Activated CD8-positive, alpha-beta memory T cell treated with anti-CD3 and anti-CD28 coated beads, Interleukin-2, amount 50 U/mL, for 4 hours (primary cell): ENCODE results near the gene RAP1GAP2.

Experiments
- DNase-seq: peaks from one replicate; pipeline ENCODE4 v3.0.0-alpha.2; 2020

The RAP1GAP2 gene

DNA sequence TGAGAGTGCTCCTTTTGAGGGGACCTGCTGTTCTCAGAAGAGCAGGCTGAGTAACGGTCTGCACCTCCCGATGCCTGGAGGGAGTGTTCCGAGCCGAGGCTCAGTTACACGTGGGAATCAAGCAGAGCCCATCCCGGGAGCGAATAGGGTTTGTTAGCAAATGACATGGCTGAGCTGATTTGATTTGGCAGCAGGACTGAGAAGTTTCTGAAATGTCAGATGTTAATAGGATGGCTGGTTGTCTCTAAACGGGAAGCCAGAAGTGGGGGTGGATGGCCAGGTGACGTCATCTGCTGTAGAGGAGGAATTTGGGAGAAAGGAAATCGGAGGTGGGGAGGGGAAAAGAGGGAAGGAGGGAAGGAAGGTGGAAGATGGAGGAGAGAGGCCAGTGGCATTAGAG lies 128.0 kb downstream of the RAP1GAP2 start:
- DNase-seq: no peak

GRCh38 chr17:2925011-2925410 lies 128.8 kb downstream of the RAP1GAP2 start:
- no peak for DNase-seq

- no peak for DNase-seq
These were observed 129.9 kb downstream of the RAP1GAP2 start for GRCh38 chr17:2926019-2926650.

DNA sequence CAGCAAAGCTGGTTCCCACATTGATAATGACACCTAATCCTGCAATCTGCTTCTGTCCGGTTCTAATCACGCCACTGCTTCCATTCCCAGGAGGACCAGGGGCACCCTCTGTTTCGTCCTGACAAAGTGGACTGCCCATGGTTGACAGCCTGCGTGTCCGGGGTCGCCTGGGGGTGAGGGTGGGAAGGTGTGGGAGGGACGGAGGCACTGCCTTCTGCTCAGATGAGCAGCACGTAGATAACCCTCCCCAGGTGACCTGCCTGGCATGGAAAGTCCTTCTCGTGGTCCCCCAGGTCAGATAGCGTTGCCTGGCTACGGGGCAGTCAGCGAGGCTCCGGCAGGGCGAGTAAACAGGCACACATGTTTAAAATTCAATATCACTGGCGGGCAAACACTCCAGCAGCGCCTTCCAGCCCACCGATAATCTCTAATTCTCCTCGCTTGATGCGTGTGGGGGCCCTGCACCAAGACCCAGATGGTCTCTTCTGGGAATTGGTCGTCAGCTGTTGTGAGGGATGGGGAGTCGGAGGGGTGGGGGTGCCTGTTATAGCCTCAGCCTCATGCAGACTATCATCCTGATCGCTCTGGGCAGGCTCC lies 132.2 kb downstream of the RAP1GAP2 start:
- no peak for DNase-seq

- peak; percentile 31 for DNase-seq
These were observed 133.8 kb downstream of the RAP1GAP2 start for GRCh38 chr17:2929881-2930533.

GRCh38 chr17:2931876-2932275 lies 135.6 kb downstream of the RAP1GAP2 start:
- DNase-seq: no peak

GRCh38 chr17:2932946-2933345 lies 136.7 kb downstream of the RAP1GAP2 start:
- no peak for DNase-seq

- DNase-seq: no peak
These were observed 137.4 kb downstream of the RAP1GAP2 start for GRCh38 chr17:2933606-2934005.

GRCh38 chr17:2935632-2936031 lies 139.4 kb downstream of the RAP1GAP2 start:
- no peak for DNase-seq

- DNase-seq: no peak
These were observed 140.1 kb downstream of the RAP1GAP2 start for GRCh38 chr17:2936351-2936750.

DNA sequence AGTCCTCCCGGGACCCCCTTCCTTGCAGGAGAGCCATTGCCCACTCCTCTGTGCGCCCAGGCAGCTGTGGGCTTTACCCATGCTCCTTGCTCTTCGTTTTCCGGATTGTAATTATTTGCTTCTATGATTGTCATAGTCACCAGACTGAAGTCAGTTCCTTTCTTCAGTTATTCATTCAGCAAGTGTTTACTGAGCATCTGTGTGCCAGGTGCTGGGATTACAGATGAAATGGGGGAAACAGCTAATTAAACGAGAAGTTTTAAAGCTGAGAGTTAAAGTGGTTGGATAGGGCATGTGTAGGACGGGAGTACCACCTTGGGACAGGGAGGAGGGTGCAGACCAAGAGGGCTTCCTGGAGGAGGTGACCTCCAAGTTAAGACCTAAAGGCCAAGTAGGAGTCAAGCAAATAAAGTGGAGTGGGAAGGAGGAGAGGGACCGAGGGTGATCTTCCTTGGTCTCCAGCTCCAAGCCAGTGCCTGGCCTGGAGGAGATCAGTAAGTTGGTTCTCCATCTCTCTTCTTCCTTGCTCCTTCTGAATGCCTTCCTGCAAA lies 140.6 kb downstream of the RAP1GAP2 start:
- no peak for DNase-seq

DNA sequence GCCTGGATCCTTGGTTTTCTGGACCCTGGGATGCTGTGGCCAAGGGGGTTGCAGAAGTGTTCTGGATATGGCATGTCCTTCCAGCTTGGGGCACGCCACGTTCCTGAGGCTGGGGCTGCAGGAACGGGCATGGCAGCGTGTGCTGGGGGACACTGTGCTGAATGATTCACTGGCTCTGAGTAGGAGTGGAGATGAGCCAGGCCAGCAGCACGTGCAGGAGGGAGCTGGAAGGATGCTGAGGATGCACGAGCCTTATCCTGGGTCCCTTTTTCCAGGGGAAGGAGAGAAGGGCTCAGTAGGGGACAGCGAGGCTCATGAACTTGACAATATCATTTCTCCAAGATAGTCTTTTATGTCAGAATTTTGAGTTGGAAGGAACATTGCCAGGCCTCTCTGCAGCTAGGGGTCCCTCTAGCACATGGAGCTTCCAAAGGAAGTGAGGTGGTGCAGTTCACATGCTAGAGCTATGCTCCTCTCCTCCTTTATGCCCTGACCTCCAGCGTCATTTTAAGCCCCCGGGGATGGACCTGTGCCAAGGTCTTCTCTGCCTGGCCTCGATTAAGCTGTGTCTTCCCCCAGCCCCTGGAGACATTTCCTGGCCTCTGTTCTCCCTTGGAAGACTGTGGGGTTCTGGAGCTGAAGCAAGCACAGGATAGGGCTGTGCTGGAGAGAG lies 141.2 kb downstream of the RAP1GAP2 start:
- DNase-seq: no peak

GRCh38 chr17:2939714-2940351 lies 143.6 kb downstream of the RAP1GAP2 start:
- DNase-seq: no peak

- DNase-seq: no peak
These were observed 144.1 kb downstream of the RAP1GAP2 start for GRCh38 chr17:2940352-2940751.

DNA sequence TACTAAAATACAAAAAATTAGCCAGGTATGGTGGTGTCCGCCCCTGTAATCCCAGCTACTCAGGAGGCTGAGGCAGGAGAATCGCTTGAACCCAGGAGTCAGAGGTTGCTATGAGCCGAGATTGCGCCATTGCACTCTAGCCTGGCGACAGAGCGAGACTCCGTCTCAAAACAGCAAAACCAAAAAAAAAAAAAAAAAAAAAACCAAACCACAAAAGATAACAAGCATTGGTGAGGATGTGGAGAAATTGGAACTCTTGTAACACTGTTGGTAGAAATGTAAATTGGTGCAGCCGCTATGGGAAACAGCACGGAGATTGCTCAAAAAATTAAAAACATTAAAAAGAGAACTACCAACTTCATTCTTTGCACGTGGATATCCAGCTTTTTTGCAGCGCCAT lies 147.7 kb downstream of the RAP1GAP2 start:
- no peak for DNase-seq

DNA sequence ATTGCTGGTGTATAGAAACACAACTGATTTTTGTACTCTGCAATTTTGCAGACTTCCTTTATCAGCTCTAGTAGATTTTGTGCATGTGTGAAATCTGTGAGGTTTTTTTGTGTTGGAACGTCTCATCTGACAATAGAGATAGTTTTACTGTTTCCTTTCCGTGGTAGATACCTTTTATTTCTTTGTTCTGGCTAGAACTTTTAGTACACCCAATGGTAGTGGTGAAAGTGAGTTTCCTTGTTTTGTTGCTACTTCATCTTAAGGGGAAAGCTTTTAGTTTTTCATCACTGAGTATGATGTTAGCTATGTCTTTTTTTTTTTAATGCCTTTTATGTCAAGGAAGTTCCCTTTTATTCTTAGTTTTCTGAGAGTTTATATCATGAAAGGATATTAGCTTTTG lies 149.1 kb downstream of the RAP1GAP2 start:
- DNase-seq: no peak

- DNase-seq: no peak
These were observed 149.9 kb downstream of the RAP1GAP2 start for GRCh38 chr17:2946144-2946543.

DNA sequence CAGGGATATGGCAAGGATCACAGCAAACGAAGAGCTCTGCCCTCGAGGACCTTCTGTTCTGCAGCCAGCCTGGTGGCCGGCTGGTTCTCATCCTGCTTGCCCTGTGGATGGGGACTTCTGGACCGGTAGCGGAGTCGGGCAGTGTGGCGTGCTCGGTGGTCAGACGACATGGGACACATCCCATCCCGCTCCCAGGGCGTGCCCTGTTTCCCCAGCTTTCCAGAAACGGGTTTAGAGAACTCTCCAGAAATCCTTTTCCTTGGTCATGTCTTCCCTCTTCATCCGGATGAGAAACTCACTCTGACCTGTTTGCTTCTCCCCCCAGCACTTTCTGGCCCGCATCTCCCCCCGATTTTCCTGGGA lies 151.3 kb downstream of the RAP1GAP2 start:
- DNase-seq: no peak

GRCh38 chr17:2947996-2948550 lies 151.8 kb downstream of the RAP1GAP2 start:
- DNase-seq: no peak

- no peak for DNase-seq
These were observed 152.7 kb downstream of the RAP1GAP2 start for GRCh38 chr17:2948721-2949468.

- DNase-seq: no peak
These were observed 153.3 kb downstream of the RAP1GAP2 start for GRCh38 chr17:2949469-2950044.

GRCh38 chr17:2950846-2951245 lies 154.6 kb downstream of the RAP1GAP2 start:
- no peak for DNase-seq
